ENCODE measurements around the gene SLC16A3. TPM values are rescaled to one million over a fixed set of nuclear protein-coding genes. Genes with fewer than 3 reads are reported as not detected.

Gene SLC16A3
- total RNA-seq, 4 donors from 2014 or later: 18.8 to 32.9 (median 21.7) TPM

- Histone ChIP-seq H3K27me3 (no peaks in the 10 kb centered on the region), H3K4me3 (peak overlapping the region in 2 of 4 donors; percentile 1 to 12), H3K9me3 (no peaks in the 10 kb centered on the region), H3K4me1 (no peaks in the 10 kb centered on the region), H3K27ac (no peak overlapping the region), H3K36me3 (peaks cover 0 to 81% (median 0%) of the 10 kb centered on the region in 3 donors)
- no peak for TF ChIP-seq POLR2A (IDR thresholded peaks at IDR 0.05)
- TF ChIP-seq CTCF (IDR thresholded peaks at IDR 0.05): no peak
- WGBS, 2 donors: 66 to 92% methylated on average over 14 to 16 of the region's 16 CpGs
- DNase-seq: no peak
- intact Hi-C loops (cut with DNase I): no loop called here
Measured at GRCh38 chr17:82193520-82194220, 35.2 kb upstream of the SLC16A3 start.

GRCh38 chr17:82194765-82195164, 34.1 kb upstream of the SLC16A3 start:
- H3K27me3 ChIP-seq: no peaks in the 10 kb centered on the region
- WGBS, 2 donors: 94 to 100% methylated on average over 5 to 6 of the region's 16 CpGs
- H3K36me3 ChIP-seq: peaks cover 0 to 80% (median 3%) of the 10 kb centered on the region in 3 donors
- DNase-seq: no peak
- no peaks in the 10 kb centered on the region for H3K9me3 ChIP-seq
- TF ChIP-seq CTCF (IDR thresholded peaks at IDR 0.05) (no peak), POLR2A (IDR thresholded peaks at IDR 0.05) (no peak)
- H3K4me1 ChIP-seq: no peaks in the 10 kb centered on the region
- H3K4me3 ChIP-seq: no peak overlapping the region
- intact Hi-C loops (cut with DNase I): no loop called here
- H3K27ac ChIP-seq: no peak overlapping the region

GRCh38 chr17:82195675-82196672, 32.9 kb upstream of the SLC16A3 start:
- no peak for DNase-seq
- H3K4me1 ChIP-seq: no peaks in the 10 kb centered on the region
- H3K9me3 ChIP-seq: no peaks in the 10 kb centered on the region
- no peak overlapping the region for H3K4me3 ChIP-seq
- no peaks in the 10 kb centered on the region for H3K27me3 ChIP-seq
- peak overlapping the region in 3 of 4 donors; percentile 27 to 55 (median 44) for H3K27ac ChIP-seq
- no peak for TF ChIP-seq CTCF (IDR thresholded peaks at IDR 0.05)
- TF ChIP-seq POLR2A (IDR thresholded peaks at IDR 0.05): no peak
- H3K36me3 ChIP-seq: peaks cover 0 to 85% (median 6%) of the 10 kb centered on the region in 3 donors
- WGBS, 2 donors: 69 to 76% methylated on average over 13 to 20 of the region's 25 CpGs
- intact Hi-C loops (cut with DNase I): no loop called here

- TF ChIP-seq POLR2A (IDR thresholded peaks at IDR 0.05) (no peak), CTCF (IDR thresholded peaks at IDR 0.05) (no peak)
- WGBS, 2 donors: 83 to 84% methylated on average over 4 of the region's 4 CpGs
- Histone ChIP-seq H3K27ac (no peak overlapping the region), H3K4me1 (no peaks in the 10 kb centered on the region), H3K9me3 (no peaks in the 10 kb centered on the region), H3K36me3 (peaks cover 0 to 65% (median 6%) of the 10 kb centered on the region in 3 donors), H3K27me3 (no peaks in the 10 kb centered on the region), H3K4me3 (no peak overlapping the region)
- no peak for DNase-seq
- intact Hi-C loops (cut with DNase I): no loop called here
Measured at GRCh38 chr17:82198092-82198491, 30.8 kb upstream of the SLC16A3 start.

GRCh38 chr17:82199496-82199895, 29.3 kb upstream of the SLC16A3 start:
- Histone ChIP-seq H3K27me3 (no peaks in the 10 kb centered on the region), H3K9me3 (no peaks in the 10 kb centered on the region), H3K36me3 (peaks cover 0 to 51% (median 6%) of the 10 kb centered on the region in 3 donors), H3K4me3 (no peak overlapping the region), H3K27ac (no peak overlapping the region), H3K4me1 (peaks cover 0 to 1% (median 0%) of the 10 kb centered on the region in 3 donors)
- intact Hi-C loops (cut with DNase I): no loop called here
- 90 to 93% methylated on average over 10 of the region's 12 CpGs for WGBS, 2 donors
- DNase-seq: no peak
- no peak for TF ChIP-seq POLR2A (IDR thresholded peaks at IDR 0.05)

Measured in esophagus squamous epithelium (tissue), 5 donors.